Activated naive CD8-positive, alpha-beta T cell (primary cell): ENCODE measurements around the gene TRIO.

Experiments used
- H3K27ac Mint-ChIP-seq: one replicate; pipeline ENCODE4 v1.8.0; 2021; ENCODE audit warnings: mixed read lengths
- H3K27me3 Mint-ChIP-seq: one replicate; pipeline ENCODE4 v1.8.0; 2021; ENCODE audit warnings: mixed read lengths
- H3K36me3 Mint-ChIP-seq: one replicate; pipeline ENCODE4 v1.8.0; 2021; ENCODE audit warnings: mixed read lengths
- H3K4me1 Mint-ChIP-seq: one replicate; pipeline ENCODE4 v1.8.0; 2021; ENCODE audit warnings: low read depth, mixed read lengths
- H3K4me3 Mint-ChIP-seq: one replicate; pipeline ENCODE4 v1.8.0; 2021; ENCODE audit warnings: mild to moderate bottlenecking, mixed read lengths
- H3K9me3 Mint-ChIP-seq: one replicate; pipeline ENCODE4 v1.8.0; 2021; ENCODE audit warnings: low read depth, mixed read lengths

The TRIO gene

GRCh38 chr5:14272548-14273205 lies 129.5 kb downstream of the TRIO start:
- no peak overlapping the region for H3K4me3 Mint-ChIP-seq
- H3K36me3 Mint-ChIP-seq, result no peaks in the 10 kb centered on the region
- H3K27ac Mint-ChIP-seq, result no peak overlapping the region
- no peaks in the 10 kb centered on the region for H3K9me3 Mint-ChIP-seq
- peaks cover 5% of the 10 kb centered on the region for H3K27me3 Mint-ChIP-seq
- peaks cover 3% of the 10 kb centered on the region for H3K4me1 Mint-ChIP-seq

GRCh38 chr5:14273207-14273767 lies 130.1 kb downstream of the TRIO start:
- no peak overlapping the region for H3K27ac Mint-ChIP-seq
- no peaks in the 10 kb centered on the region for H3K36me3 Mint-ChIP-seq
- peaks cover 3% of the 10 kb centered on the region for H3K4me1 Mint-ChIP-seq
- peaks cover 4% of the 10 kb centered on the region for H3K27me3 Mint-ChIP-seq
- H3K9me3 Mint-ChIP-seq, result no peaks in the 10 kb centered on the region
- H3K4me3 Mint-ChIP-seq, result no peak overlapping the region

GRCh38 chr5:14276380-14276779 lies 133.2 kb downstream of the TRIO start:
- no peaks in the 10 kb centered on the region for H3K9me3 Mint-ChIP-seq
- H3K4me3 Mint-ChIP-seq, result no peak overlapping the region
- peaks cover 3% of the 10 kb centered on the region for H3K4me1 Mint-ChIP-seq
- H3K27ac Mint-ChIP-seq, result no peak overlapping the region
- no peaks in the 10 kb centered on the region for H3K36me3 Mint-ChIP-seq
- H3K27me3 Mint-ChIP-seq, result peaks cover 1% of the 10 kb centered on the region

GRCh38 chr5:14277385-14278320 lies 134.5 kb downstream of the TRIO start:
- Mint-ChIP-seq H3K36me3 (no peaks in the 10 kb centered on the region), H3K9me3 (no peaks in the 10 kb centered on the region), H3K27me3 (peaks cover 1% of the 10 kb centered on the region), H3K4me1 (peaks cover 3% of the 10 kb centered on the region), H3K4me3 (no peak overlapping the region), H3K27ac (no peak overlapping the region)

GRCh38 chr5:14280294-14280854 lies 137.2 kb downstream of the TRIO start:
- Mint-ChIP-seq H3K27ac (no peak overlapping the region), H3K4me1 (peaks cover 3% of the 10 kb centered on the region), H3K9me3 (no peaks in the 10 kb centered on the region), H3K4me3 (no peak overlapping the region), H3K36me3 (no peaks in the 10 kb centered on the region), H3K27me3 (peaks cover 3% of the 10 kb centered on the region)

GRCh38 chr5:14281746-14282181 lies 138.6 kb downstream of the TRIO start:
- no peaks in the 10 kb centered on the region for H3K9me3 Mint-ChIP-seq
- H3K36me3 Mint-ChIP-seq, result no peaks in the 10 kb centered on the region
- peaks cover 3% of the 10 kb centered on the region for H3K27me3 Mint-ChIP-seq
- H3K4me1 Mint-ChIP-seq, result peaks cover 3% of the 10 kb centered on the region
- no peak overlapping the region for H3K27ac Mint-ChIP-seq
- no peak overlapping the region for H3K4me3 Mint-ChIP-seq

- Mint-ChIP-seq H3K36me3 (no peaks in the 10 kb centered on the region), H3K4me3 (no peak overlapping the region), H3K27me3 (peaks cover 2% of the 10 kb centered on the region), H3K4me1 (no peaks in the 10 kb centered on the region), H3K27ac (no peak overlapping the region), H3K9me3 (no peaks in the 10 kb centered on the region)
These were observed 140.0 kb downstream of the TRIO start for GRCh38 chr5:14283139-14283538.

- H3K4me1 Mint-ChIP-seq, result no peaks in the 10 kb centered on the region
- no peak overlapping the region for H3K27ac Mint-ChIP-seq
- H3K27me3 Mint-ChIP-seq, result peaks cover 2% of the 10 kb centered on the region
- no peaks in the 10 kb centered on the region for H3K36me3 Mint-ChIP-seq
- H3K4me3 Mint-ChIP-seq, result no peak overlapping the region
- H3K9me3 Mint-ChIP-seq, result no peaks in the 10 kb centered on the region
These were observed 141.4 kb downstream of the TRIO start for GRCh38 chr5:14284392-14285148.

GRCh38 chr5:14286007-14286406 lies 142.9 kb downstream of the TRIO start:
- no peak overlapping the region for H3K4me3 Mint-ChIP-seq
- H3K36me3 Mint-ChIP-seq, result no peaks in the 10 kb centered on the region
- H3K4me1 Mint-ChIP-seq, result no peaks in the 10 kb centered on the region
- H3K27ac Mint-ChIP-seq, result no peak overlapping the region
- H3K27me3 Mint-ChIP-seq, result peaks cover 2% of the 10 kb centered on the region
- no peaks in the 10 kb centered on the region for H3K9me3 Mint-ChIP-seq

- H3K27ac Mint-ChIP-seq, result no peak overlapping the region
- peaks cover 2% of the 10 kb centered on the region for H3K27me3 Mint-ChIP-seq
- H3K4me3 Mint-ChIP-seq, result no peak overlapping the region
- no peaks in the 10 kb centered on the region for H3K36me3 Mint-ChIP-seq
- no peaks in the 10 kb centered on the region for H3K9me3 Mint-ChIP-seq
- no peaks in the 10 kb centered on the region for H3K4me1 Mint-ChIP-seq
These were observed 143.7 kb downstream of the TRIO start for GRCh38 chr5:14286574-14287421.

- Mint-ChIP-seq H3K4me1 (no peaks in the 10 kb centered on the region), H3K27me3 (no peaks in the 10 kb centered on the region), H3K36me3 (no peaks in the 10 kb centered on the region), H3K9me3 (no peaks in the 10 kb centered on the region), H3K27ac (no peak overlapping the region), H3K4me3 (no peak overlapping the region)
These were observed 149.9 kb downstream of the TRIO start for GRCh38 chr5:14292766-14293658.

GRCh38 chr5:14295610-14296009 lies 152.5 kb downstream of the TRIO start:
- Mint-ChIP-seq H3K4me3 (no peak overlapping the region), H3K9me3 (no peaks in the 10 kb centered on the region), H3K27me3 (no peaks in the 10 kb centered on the region), H3K27ac (no peak overlapping the region), H3K4me1 (no peaks in the 10 kb centered on the region), H3K36me3 (no peaks in the 10 kb centered on the region)
